Activated CD8-positive, alpha-beta memory T cell treated with anti-CD3 and anti-CD28 coated beads, Interleukin-2, amount 50 U/mL, for 48 hours (primary cell): ENCODE measurements around the gene UPF3A.
A peak's percentile ranks its signal among the peaks of the same experiment; 100 is the strongest.
"Not testable (repeated sequence)": the region's sequence is repeated elsewhere in the genome, so short reads cannot be mapped to it uniquely, and the experiment has no call there.

Source experiments
- DNase-seq: peaks from one replicate; pipeline ENCODE4 v3.0.0-alpha.2; 2020

UPF3A gene

GRCh38 chr13:114309806-114310410 is 28.5 kb downstream of the UPF3A start:
- no peak for DNase-seq

- DNase-seq = no peak
Measured at GRCh38 chr13:114310956-114311355, 29.6 kb downstream of the UPF3A start.

- DNase-seq = no peak
Measured at GRCh38 chr13:114311387-114311786, 30.0 kb downstream of the UPF3A start.

GRCh38 chr13:114311908-114312307 is 30.5 kb downstream of the UPF3A start:
- DNase-seq = no peak

GRCh38 chr13:114313061-114313860 is 31.9 kb downstream of the UPF3A start:
- DNase-seq = peak; percentile 71

GRCh38 chr13:114314074-114314912 is 32.9 kb downstream of the UPF3A start, which contains the start of gene CHAMP1:
CHAMP1 (plus strand) TSS chr13:114314503; CDS start chr13:114323843, 9,340 bp downstream.
- peak; percentile 96 for DNase-seq

- no peak for DNase-seq
Measured at GRCh38 chr13:114315074-114315785, 33.8 kb downstream of the UPF3A start.

GRCh38 chr13:114318624-114319023 is 37.2 kb downstream of the UPF3A start:
- no peak for DNase-seq

- DNase-seq = no peak
Measured at GRCh38 chr13:114319441-114319913, 38.1 kb downstream of the UPF3A start.

GRCh38 chr13:114320065-114320464 is 38.7 kb downstream of the UPF3A start:
- DNase-seq = no peak

GRCh38 chr13:114321256-114321655 is 39.9 kb downstream of the UPF3A start:
- no peak for DNase-seq

GRCh38 chr13:114323349-114323748 is 41.9 kb downstream of the UPF3A start:
- no peak for DNase-seq

GRCh38 chr13:114324334-114324733 is 42.9 kb downstream of the UPF3A start:
- no peak for DNase-seq

GRCh38 chr13:114325729-114326128 is 44.3 kb downstream of the UPF3A start:
- DNase-seq = no peak

- DNase-seq = no peak
Measured at GRCh38 chr13:114328034-114328433, 46.6 kb downstream of the UPF3A start.

- DNase-seq = no peak
Measured at GRCh38 chr13:114328595-114328994, 47.2 kb downstream of the UPF3A start.

GRCh38 chr13:114330086-114330485 is 48.7 kb downstream of the UPF3A start:
- no peak for DNase-seq

GRCh38 chr13:114333881-114334280 is 52.5 kb downstream of the UPF3A start:
- DNase-seq = not testable (repeated sequence)

GRCh38 chr13:114334305-114335053 is 53.1 kb downstream of the UPF3A start:
- no peak for DNase-seq

GRCh38 chr13:114336457-114336856 is 55.1 kb downstream of the UPF3A start:
- not testable (repeated sequence) for DNase-seq

- DNase-seq = no peak
Measured at GRCh38 chr13:114338959-114339358, 57.6 kb downstream of the UPF3A start.
